NB4 (cell line): ENCODE results near the gene ZWILCH.
"Not testable (repeated sequence)": the region's sequence is repeated elsewhere in the genome, so short reads cannot be mapped to it uniquely, and the experiment has no call there.

Experiments
- DNase-seq: peaks from one replicate; pipeline ENCODE4 v3.0.0; 2010; ENCODE audit warnings: low read depth
- H3K4me3 ChIP-seq: one replicate; pipeline ENCODE4 v1.5.1; 2011; ENCODE audit warnings: mild to moderate bottlenecking, low read depth, low read length, moderate library complexity
- CTCF ChIP-seq: IDR thresholded peaks from one replicate; pipeline ENCODE4 v1.5.1; 2012; ENCODE audit warnings: low read depth, low read length
- MAX ChIP-seq: IDR thresholded peaks from 2 replicates; pipeline ENCODE4 v1.6.1; 2011; ENCODE audit warnings: low read depth, low read length
- MYC ChIP-seq: IDR thresholded peaks from 2 replicates; pipeline ENCODE4 v1.6.1; 2011; ENCODE audit warnings: low read depth, low read length
- POLR2A ChIP-seq: IDR thresholded peaks from 2 replicates; pipeline ENCODE4 v1.6.1; 2011; ENCODE audit warnings: mild to moderate bottlenecking; ENCODE audit not compliant: insufficient read length; ENCODE audit errors: extremely low read depth

ZWILCH gene

GRCh38 chr15:66504563-66505429, at the start of gene ZWILCH, which contains the start of gene RPL4:
Gene ZWILCH, plus strand, starts transcription at chr15:66505326. Its CDS starts 13 bp downstream, at chr15:66505339.
Gene RPL4, minus strand, starts transcription at chr15:66504855. Its CDS starts 65 bp downstream, at chr15:66504790.
- peak; percentile 89 for DNase-seq
- TF ChIP-seq POLR2A (peak; percentile 96), CTCF (no peak), MYC (peak; percentile 92), MAX (peak; percentile 80)
- peak within 1 kb of the TSS; percentile 93 for H3K4me3 ChIP-seq

GRCh38 chr15:66456211-66456610, 48.9 kb upstream of the ZWILCH start:
- no peak for TF ChIP-seq CTCF
- TF ChIP-seq MYC, result no peak
- no peak for TF ChIP-seq POLR2A
- TF ChIP-seq MAX, result no peak
- H3K4me3 ChIP-seq, result no peak overlapping the region
- no peak for DNase-seq

GRCh38 chr15:66459818-66460615, 45.1 kb upstream of the ZWILCH start:
- no peak for DNase-seq
- H3K4me3 ChIP-seq, result no peak overlapping the region
- TF ChIP-seq MYC (no peak), CTCF (no peak)

- not testable (repeated sequence) for H3K4me3 ChIP-seq
Measured at GRCh38 chr15:66461294-66461693, 43.8 kb upstream of the ZWILCH start.

GRCh38 chr15:66461917-66462316, 43.2 kb upstream of the ZWILCH start:
- no peak for TF ChIP-seq MAX
- TF ChIP-seq CTCF, result no peak
- no peak for TF ChIP-seq MYC
- TF ChIP-seq POLR2A, result no peak
- DNase-seq, result no peak
- no peak overlapping the region for H3K4me3 ChIP-seq

More at GRCh38 chr15:66461294-66461693, 43.8 kb upstream of the ZWILCH start:
- DNase-seq, result not testable (repeated sequence)

GRCh38 chr15:66462627-66463026, 42.5 kb upstream of the ZWILCH start:
- no peak overlapping the region for H3K4me3 ChIP-seq
- TF ChIP-seq MYC (no peak), POLR2A (no peak), MAX (no peak), CTCF (no peak)
- DNase-seq, result no peak

- H3K4me3 ChIP-seq, DNase-seq: not testable (repeated sequence)
Measured at GRCh38 chr15:66465294-66465693, 39.8 kb upstream of the ZWILCH start.

- H3K4me3 ChIP-seq, DNase-seq: not testable (repeated sequence)
Measured at GRCh38 chr15:66467162-66468040, 37.7 kb upstream of the ZWILCH start.

GRCh38 chr15:66470825-66471224, 34.3 kb upstream of the ZWILCH start:
- not testable (repeated sequence) for H3K4me3 ChIP-seq, DNase-seq
